Astrocyte (in vitro differentiated cells and primary cell): ENCODE measurements around the gene KPNA2.
"Not testable (repeated sequence)": the region's sequence is repeated elsewhere in the genome, so short reads cannot be mapped to it uniquely, and the experiment has no call there.

Source experiments
- EZH2 ChIP-seq: IDR thresholded peaks from 2 replicates; pipeline ENCODE4 v1.6.1; 2012; ENCODE audit warnings: mild to moderate bottlenecking, low read length, inconsistent platforms; ENCODE audit not compliant: insufficient read depth
- TF ChIP-seq, protein P1 (sequence below): IDR thresholded peaks from 2 replicates; pipeline ENCODE4 v1.5.1; 2011; ENCODE audit warnings: low read depth, mild to moderate bottlenecking, inconsistent platforms, low read length, moderate library complexity; ENCODE audit not compliant: insufficient read depth

DNA sequence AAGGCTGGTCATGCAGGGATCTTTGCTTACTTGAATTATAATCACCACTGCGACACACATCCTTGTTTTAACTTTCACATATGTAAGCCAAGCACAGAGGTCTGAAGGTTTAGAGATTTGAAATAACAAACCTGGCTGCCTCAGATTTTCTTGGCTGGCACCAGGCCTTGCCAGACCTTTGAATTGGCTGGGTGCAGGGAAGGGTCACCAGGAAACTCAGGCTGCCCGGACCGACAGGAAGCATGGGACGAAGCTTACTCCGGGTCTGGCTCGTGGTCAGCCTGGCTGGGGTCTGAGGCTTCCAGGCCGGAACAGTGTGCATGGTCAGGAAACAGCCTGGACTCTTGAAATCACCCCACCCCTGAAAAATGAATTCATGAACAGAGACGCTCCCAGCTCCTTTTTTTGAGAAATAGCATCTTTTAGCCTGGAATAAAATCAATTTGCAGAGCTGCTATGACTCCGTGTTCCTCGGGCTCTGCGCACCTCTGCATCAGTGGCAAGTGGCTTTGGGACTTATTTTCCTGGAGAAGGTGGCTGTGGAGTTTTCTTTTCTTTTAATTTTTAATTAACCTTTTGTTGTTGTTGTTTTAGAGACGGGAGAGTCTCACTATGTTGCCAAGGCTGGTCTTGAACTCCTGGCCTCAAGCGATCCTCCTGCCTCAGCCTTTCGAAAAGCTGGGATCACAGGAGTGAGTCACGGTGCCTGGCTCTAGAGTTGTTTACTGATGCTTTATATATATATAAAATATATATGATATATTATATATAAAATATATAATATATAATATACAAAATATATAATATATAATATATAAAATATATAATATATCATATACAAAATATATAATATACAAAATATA lies 35.3 kb downstream of the KPNA2 start:
- TF ChIP-seq, protein P1, sequence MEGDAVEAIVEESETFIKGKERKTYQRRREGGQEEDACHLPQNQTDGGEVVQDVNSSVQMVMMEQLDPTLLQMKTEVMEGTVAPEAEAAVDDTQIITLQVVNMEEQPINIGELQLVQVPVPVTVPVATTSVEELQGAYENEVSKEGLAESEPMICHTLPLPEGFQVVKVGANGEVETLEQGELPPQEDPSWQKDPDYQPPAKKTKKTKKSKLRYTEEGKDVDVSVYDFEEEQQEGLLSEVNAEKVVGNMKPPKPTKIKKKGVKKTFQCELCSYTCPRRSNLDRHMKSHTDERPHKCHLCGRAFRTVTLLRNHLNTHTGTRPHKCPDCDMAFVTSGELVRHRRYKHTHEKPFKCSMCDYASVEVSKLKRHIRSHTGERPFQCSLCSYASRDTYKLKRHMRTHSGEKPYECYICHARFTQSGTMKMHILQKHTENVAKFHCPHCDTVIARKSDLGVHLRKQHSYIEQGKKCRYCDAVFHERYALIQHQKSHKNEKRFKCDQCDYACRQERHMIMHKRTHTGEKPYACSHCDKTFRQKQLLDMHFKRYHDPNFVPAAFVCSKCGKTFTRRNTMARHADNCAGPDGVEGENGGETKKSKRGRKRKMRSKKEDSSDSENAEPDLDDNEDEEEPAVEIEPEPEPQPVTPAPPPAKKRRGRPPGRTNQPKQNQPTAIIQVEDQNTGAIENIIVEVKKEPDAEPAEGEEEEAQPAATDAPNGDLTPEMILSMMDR = not testable (repeated sequence)
- TF ChIP-seq EZH2 = not testable (repeated sequence)
